IMR-90 (cell line): ENCODE measurements around the gene CCDC70. TPM values are rescaled to one million over a fixed set of nuclear protein-coding genes. Genes with fewer than 3 reads are reported as not detected.

Source experiments
- ATAC-seq: fragments of 200-7000 bp; cut with Tn5 transposase; 2 replicates; pipeline ENCODE4 v1.9.1; 2020; ENCODE audit warnings: low read depth, mild to moderate bottlenecking, moderate library complexity
- BruUV-seq: library from RNA; stranded (reverse); fragments of 400-500 nt; replicated peaks from 2 replicates; lab custom pipeline; 2021; lab: Mats Ljungman, UMichigan
- CTCF ChIA-PET: fragments of 300-600 bp; formaldehyde crosslinking; extraction: SDS; loops from one replicate; lab custom pipeline; 2021; ENCODE audit warnings: antibody characterized with exemption; lab: Yijun Ruan, JAX
- POLR2A ChIA-PET: fragments of 300-600 bp; sonication (Branson Sonifier 250); formaldehyde crosslinking; loops from one replicate; lab custom pipeline; 2022; ENCODE audit warnings: antibody characterized with exemption; ENCODE audit not compliant: unreplicated experiment; lab: Charles Lee
- DNase-seq: peaks from one replicate; pipeline ENCODE4 v3.0.0; 2013
- H2AFZ ChIP-seq: replicated peaks from 2 replicates; pipeline ENCODE3; 2013; ENCODE audit warnings: low read length, mild to moderate bottlenecking; ENCODE audit not compliant: poor library complexity
- H2AK5ac ChIP-seq: 2 replicates; pipeline ENCODE4 v1.6.1; 2013; ENCODE audit warnings: low read depth, low read length, inconsistent platforms
- H2AK9ac ChIP-seq: replicated peaks from 2 replicates; pipeline ENCODE3; 2013; ENCODE audit warnings: mild to moderate bottlenecking, low read depth, low read length, moderate library complexity; ENCODE audit not compliant: poor library complexity
- H2BK120ac ChIP-seq: 2 replicates; pipeline ENCODE4 v1.6.1; 2013; ENCODE audit warnings: low read depth, low read length, inconsistent platforms
- H2BK15ac ChIP-seq: 3 replicates; pipeline ENCODE4 v1.6.1; 2013; ENCODE audit warnings: low read depth, low read length, inconsistent platforms
- H2BK20ac ChIP-seq: 2 replicates; pipeline ENCODE4 v1.6.1; 2013; ENCODE audit warnings: low read depth, mild to moderate bottlenecking, inconsistent platforms, low read length, moderate library complexity
- H2BK5ac ChIP-seq: 2 replicates; pipeline ENCODE4 v1.6.1; 2013; ENCODE audit warnings: mild to moderate bottlenecking, low read depth, low read length, inconsistent platforms; ENCODE audit not compliant: poor library complexity, severe bottlenecking
- H3K14ac ChIP-seq: replicated peaks from 2 replicates; pipeline ENCODE4 v1.6.1; 2013; ENCODE audit warnings: low read depth, low read length, inconsistent platforms
- H3K18ac ChIP-seq: 2 replicates; pipeline ENCODE4 v1.6.1; 2013; ENCODE audit warnings: low read depth, low read length, control low read depth
- H3K23ac ChIP-seq: 2 replicates; pipeline ENCODE4 v1.6.1; 2013; ENCODE audit warnings: low read depth, low read length, inconsistent platforms
- H3K27ac ChIP-seq: 2 replicates; pipeline ENCODE4 v1.5.1; 2013; ENCODE audit warnings: mild to moderate bottlenecking, control low read depth, low read length; ENCODE audit not compliant: insufficient read depth
- H3K27me3 ChIP-seq: 2 replicates; pipeline ENCODE4 v1.6.1; 2013; ENCODE audit warnings: low read length; ENCODE audit not compliant: control insufficient read depth, insufficient read depth
- H3K36me3 ChIP-seq: 2 replicates; pipeline ENCODE4 v1.6.1; 2013; ENCODE audit warnings: low read length, mixed read lengths; ENCODE audit not compliant: control insufficient read depth, insufficient read depth
- H3K4ac ChIP-seq: 2 replicates; pipeline ENCODE4 v1.6.1; 2013; ENCODE audit warnings: low read depth, low read length, inconsistent platforms
- H3K4me1 ChIP-seq: 2 replicates; pipeline ENCODE4 v1.6.1; 2013; ENCODE audit warnings: low read length, mixed read lengths; ENCODE audit not compliant: control insufficient read depth, insufficient read depth
- H3K4me2 ChIP-seq: 2 replicates; pipeline ENCODE4 v1.6.1; 2013; ENCODE audit warnings: low read depth, mild to moderate bottlenecking, control low read depth, low read length, moderate library complexity
- H3K4me3 ChIP-seq: 2 replicates; pipeline ENCODE4 v1.5.1; 2013; ENCODE audit warnings: low read depth, mild to moderate bottlenecking, control low read depth, low read length, moderate library complexity; ENCODE audit not compliant: insufficient read depth
- H3K56ac ChIP-seq: 2 replicates; pipeline ENCODE4 v1.6.1; 2013; ENCODE audit warnings: low read length, inconsistent platforms; ENCODE audit not compliant: insufficient read depth; ENCODE audit errors: extremely low read depth
- H3K79me1 ChIP-seq, 2 experiments: 2 replicates each; pipeline ENCODE4 v1.6.1; 2013; ENCODE audit warnings: low read length in 2 of 2, inconsistent platforms in 1 of 2, low read depth in 1 of 2
- H3K9ac ChIP-seq: 2 replicates; pipeline ENCODE4 v1.6.1; 2013; ENCODE audit warnings: low read depth, low read length, control low read depth
- H3K9me1 ChIP-seq: 2 replicates; pipeline ENCODE4 v1.6.1; 2013; ENCODE audit warnings: low read length, inconsistent platforms; ENCODE audit not compliant: insufficient read depth
- H3K9me3 ChIP-seq: 2 replicates; pipeline ENCODE4 v1.6.1; 2013; ENCODE audit warnings: low read length; ENCODE audit not compliant: control insufficient read depth, insufficient read depth
- H4K20me1 ChIP-seq: 2 replicates; pipeline ENCODE4 v1.6.1; 2013; ENCODE audit warnings: low read length, inconsistent platforms; ENCODE audit not compliant: insufficient read depth
- H4K5ac ChIP-seq: 2 replicates; pipeline ENCODE4 v1.6.1; 2013; ENCODE audit warnings: mild to moderate bottlenecking, low read depth, low read length, control low read depth
- H4K8ac ChIP-seq, 2 experiments: 2 replicates each; pipeline ENCODE4 v1.6.1; 2013; ENCODE audit warnings: low read depth in 2 of 2, low read length in 2 of 2, control low read depth in 1 of 2, inconsistent platforms in 1 of 2
- H4K91ac ChIP-seq: 2 replicates; pipeline ENCODE4 v1.6.1; 2013; ENCODE audit warnings: low read depth, low read length, inconsistent platforms; ENCODE audit not compliant: insufficient read depth
- BHLHE40 ChIP-seq: fragments of 150-350 bp; IDR thresholded peaks from 2 replicates; pipeline ENCODE4 v1.6.1; 2016; ENCODE audit warnings: mild to moderate bottlenecking, low read depth, low read length
- CEBPB ChIP-seq: IDR thresholded peaks from 2 replicates; pipeline ENCODE4 v1.6.1; 2012; ENCODE audit warnings: low read depth, low read length, improper control_type of control experiment
- CHD1 ChIP-seq: IDR thresholded peaks from 2 replicates; pipeline ENCODE4 v1.6.1; 2012; ENCODE audit warnings: low read depth, low read length, improper control_type of control experiment
- FOS ChIP-seq: fragments of 150-350 bp; IDR thresholded peaks from 2 replicates; pipeline ENCODE4 v1.6.1; 2016; ENCODE audit warnings: low read depth, low read length
- MAFK ChIP-seq: IDR thresholded peaks from 2 replicates; pipeline ENCODE4 v1.6.1; 2012; ENCODE audit warnings: low read depth, low read length, improper control_type of control experiment
- MAZ ChIP-seq: IDR thresholded peaks from 2 replicates; pipeline ENCODE4 v1.6.1; 2012; ENCODE audit warnings: low read depth, mild to moderate bottlenecking, low read length, improper control_type of control experiment, moderate library complexity, borderline replicate concordance
- MXI1 ChIP-seq: IDR thresholded peaks from 2 replicates; pipeline ENCODE4 v1.6.1; 2012; ENCODE audit warnings: low read depth, mild to moderate bottlenecking, low read length, moderate library complexity, borderline replicate concordance
- NFE2L2 ChIP-seq: fragments of 150-350 bp; IDR thresholded peaks from 2 replicates; pipeline ENCODE4 v1.6.1; 2016; ENCODE audit warnings: low read depth, mild to moderate bottlenecking, low read length
- POLR2A ChIP-seq: IDR thresholded peaks from 2 replicates; pipeline ENCODE4 v1.6.1; 2012; ENCODE audit warnings: mild to moderate bottlenecking, low read depth, low read length
- RAD21 ChIP-seq: IDR thresholded peaks from 2 replicates; pipeline ENCODE4 v1.6.1; 2012; ENCODE audit warnings: low read length, improper control_type of control experiment
- RCOR1 ChIP-seq: IDR thresholded peaks from 2 replicates; pipeline ENCODE4 v1.6.1; 2012; ENCODE audit warnings: mild to moderate bottlenecking, low read length, improper control_type of control experiment; ENCODE audit not compliant: insufficient replicate concordance
- RFX5 ChIP-seq: IDR thresholded peaks from 2 replicates; pipeline ENCODE4 v1.8.0; 2012; ENCODE audit warnings: low read depth, mild to moderate bottlenecking, low read length, moderate library complexity
- SMC3 ChIP-seq: fragments of 150-350 bp; IDR thresholded peaks from 2 replicates; pipeline ENCODE4 v1.6.1; 2016; ENCODE audit warnings: low read depth, mild to moderate bottlenecking, antibody characterized with exemption, low read length, moderate library complexity
- WGBS, 2 experiments: methylation state at CpG; one replicate each; pipeline versions ENCODE4 v1.1.5 to v1.1.7; 2013; ENCODE audit warnings: missing lambda C conversion rate in 2 of 2; ENCODE audit not compliant: insufficient read length in 1 of 2; ENCODE audit errors: extremely low coverage in 2 of 2; 5-methylcytosine and 5-hydroxymethylcytosine counted together
- dilution Hi-C: fragments of 300-500 bp; cut with HindIII; formaldehyde crosslinking; loops from one replicate; pipeline ENCODE4 v1.14.3; 2018; ENCODE audit warnings: low sequenced_read_pairs; ENCODE audit not compliant: unreplicated experiment
- in situ Hi-C: fragments of 300-500 bp; cut with MboI; formaldehyde crosslinking; loops from 3 replicates; pipeline ENCODE4 v1.14.3; 2019; ENCODE audit warnings: low sequenced_read_pairs, inconsistent platforms, mixed read lengths
- intact Hi-C: fragments of 100-400 bp; cut with micrococcal nuclease; formaldehyde crosslinking; loops from 2 replicates; pipeline ENCODE4 v1.10.0; 2022
- polyA plus RNA-seq, 3 experiments: library from polyadenylated mRNA; depleted of rRNA; stranded (reverse); fragments of >200 nt; gene quantifications; 2 replicates each; pipeline ENCODE4 v1.2.3, GENCODE V29; 2012; ENCODE audit warnings: low replicate concordance in 1 of 3
- total RNA-seq: library from RNA; depleted of rRNA; stranded (reverse); fragments of >200 nt; gene quantifications from 2 replicates; pipeline ENCODE4 v1.2.3, GENCODE V29; 2012
- TF ChIP-seq, protein P1 (sequence below): conservative IDR thresholded peaks from 2 replicates; pipeline ENCODE4 v1.5.1; 2012; ENCODE audit warnings: mild to moderate bottlenecking, low read depth, low read length, improper control_type of control experiment
- TF ChIP-seq, protein P2 (sequence below): fragments of 150-350 bp; IDR thresholded peaks from 2 replicates; pipeline ENCODE4 v1.6.1; 2017; ENCODE audit warnings: mild to moderate bottlenecking, antibody characterized with exemption, low read length, low read depth
- TF ChIP-seq, protein P3 (sequence below): fragments of 150-350 bp; IDR thresholded peaks from 2 replicates; pipeline ENCODE4 v1.6.1; 2016; ENCODE audit warnings: low read depth, mild to moderate bottlenecking, low read length, moderate library complexity, borderline replicate concordance

Gene CCDC70
- total and polyA plus RNA-seq, 2 of the 4 experiments (the other 2 are of a cell fraction) = not detected

DNA sequence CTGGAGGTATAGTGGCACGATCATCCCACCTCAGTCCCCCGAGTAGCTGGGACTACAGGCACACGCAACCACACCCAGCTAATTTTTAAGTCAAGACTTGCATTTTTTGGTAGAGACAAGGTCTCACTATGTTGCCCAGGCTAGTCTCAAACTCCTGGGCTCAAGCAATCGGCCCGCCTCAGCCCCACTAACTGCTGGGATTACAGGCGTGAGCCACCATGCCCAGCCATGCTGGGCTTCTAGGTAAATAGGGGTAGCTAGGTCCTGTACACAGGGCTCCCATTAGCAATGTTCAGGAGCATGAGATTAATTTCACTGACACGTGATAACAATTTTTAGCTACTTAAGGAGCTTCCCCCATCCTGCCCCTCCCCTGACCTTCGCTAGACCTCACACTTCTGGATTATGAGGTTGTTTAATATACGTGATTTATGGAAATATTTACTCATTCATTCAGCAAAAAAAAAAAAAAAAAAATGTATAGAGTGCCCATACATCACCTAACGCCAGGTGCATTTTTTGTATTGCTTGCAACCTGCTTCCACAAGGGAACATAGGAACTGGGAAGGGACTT is 36.0 kb upstream of the CCDC70 start:
- ChIA-PET POLR2A (no interaction called here), CTCF (interaction anchor here (1.0 to 1.3 kb wide), 3 partner anchors 10 to 13 kb away, joined by 3 to 6 read pairs (median 3); no protein-coding TSS in a partner anchor)
- no peak overlapping the region for H2BK15ac ChIP-seq
- H3K9ac ChIP-seq = no peak overlapping the region
- H3K9me3 ChIP-seq = no peaks in the 10 kb centered on the region
- no peaks in the 10 kb centered on the region for H3K4me1 ChIP-seq
- no peaks in the 10 kb centered on the region for H3K79me1 ChIP-seq
- ATAC-seq (no peak), DNase-seq (no peak)
- TF ChIP-seq, protein P1, sequence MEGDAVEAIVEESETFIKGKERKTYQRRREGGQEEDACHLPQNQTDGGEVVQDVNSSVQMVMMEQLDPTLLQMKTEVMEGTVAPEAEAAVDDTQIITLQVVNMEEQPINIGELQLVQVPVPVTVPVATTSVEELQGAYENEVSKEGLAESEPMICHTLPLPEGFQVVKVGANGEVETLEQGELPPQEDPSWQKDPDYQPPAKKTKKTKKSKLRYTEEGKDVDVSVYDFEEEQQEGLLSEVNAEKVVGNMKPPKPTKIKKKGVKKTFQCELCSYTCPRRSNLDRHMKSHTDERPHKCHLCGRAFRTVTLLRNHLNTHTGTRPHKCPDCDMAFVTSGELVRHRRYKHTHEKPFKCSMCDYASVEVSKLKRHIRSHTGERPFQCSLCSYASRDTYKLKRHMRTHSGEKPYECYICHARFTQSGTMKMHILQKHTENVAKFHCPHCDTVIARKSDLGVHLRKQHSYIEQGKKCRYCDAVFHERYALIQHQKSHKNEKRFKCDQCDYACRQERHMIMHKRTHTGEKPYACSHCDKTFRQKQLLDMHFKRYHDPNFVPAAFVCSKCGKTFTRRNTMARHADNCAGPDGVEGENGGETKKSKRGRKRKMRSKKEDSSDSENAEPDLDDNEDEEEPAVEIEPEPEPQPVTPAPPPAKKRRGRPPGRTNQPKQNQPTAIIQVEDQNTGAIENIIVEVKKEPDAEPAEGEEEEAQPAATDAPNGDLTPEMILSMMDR = no peak
- TF ChIP-seq MAFK (no peak), BHLHE40 (no peak), FOS (no peak), SMC3 (no peak), RCOR1 (no peak), RFX5 (no peak), CHD1 (no peak), CEBPB (no peak), POLR2A (no peak), MXI1 (no peak), MAZ (no peak), NFE2L2 (no peak), RAD21 (no peak)
- TF ChIP-seq, protein P2, sequence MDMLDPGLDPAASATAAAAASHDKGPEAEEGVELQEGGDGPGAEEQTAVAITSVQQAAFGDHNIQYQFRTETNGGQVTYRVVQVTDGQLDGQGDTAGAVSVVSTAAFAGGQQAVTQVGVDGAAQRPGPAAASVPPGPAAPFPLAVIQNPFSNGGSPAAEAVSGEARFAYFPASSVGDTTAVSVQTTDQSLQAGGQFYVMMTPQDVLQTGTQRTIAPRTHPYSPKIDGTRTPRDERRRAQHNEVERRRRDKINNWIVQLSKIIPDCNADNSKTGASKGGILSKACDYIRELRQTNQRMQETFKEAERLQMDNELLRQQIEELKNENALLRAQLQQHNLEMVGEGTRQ = no peak
- TF ChIP-seq, protein P3, sequence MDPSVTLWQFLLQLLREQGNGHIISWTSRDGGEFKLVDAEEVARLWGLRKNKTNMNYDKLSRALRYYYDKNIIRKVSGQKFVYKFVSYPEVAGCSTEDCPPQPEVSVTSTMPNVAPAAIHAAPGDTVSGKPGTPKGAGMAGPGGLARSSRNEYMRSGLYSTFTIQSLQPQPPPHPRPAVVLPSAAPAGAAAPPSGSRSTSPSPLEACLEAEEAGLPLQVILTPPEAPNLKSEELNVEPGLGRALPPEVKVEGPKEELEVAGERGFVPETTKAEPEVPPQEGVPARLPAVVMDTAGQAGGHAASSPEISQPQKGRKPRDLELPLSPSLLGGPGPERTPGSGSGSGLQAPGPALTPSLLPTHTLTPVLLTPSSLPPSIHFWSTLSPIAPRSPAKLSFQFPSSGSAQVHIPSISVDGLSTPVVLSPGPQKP = no peak
- no peak overlapping the region for H2AK5ac ChIP-seq
- in situ Hi-C loops = no loop called here
- intact Hi-C loops = no loop called here
- no peak overlapping the region for H2BK120ac ChIP-seq
- H3K56ac ChIP-seq = no peak overlapping the region
- H2BK5ac ChIP-seq = no peak overlapping the region
- dilution Hi-C loops = no loop called here
- H3K9me1 ChIP-seq = no peaks in the 10 kb centered on the region
- H3K36me3 ChIP-seq = no peaks in the 10 kb centered on the region
- no peak overlapping the region for H4K5ac ChIP-seq
- no peak overlapping the region for H4K8ac ChIP-seq
- no peak overlapping the region for H3K14ac ChIP-seq
- H2BK20ac ChIP-seq = no peak overlapping the region
- WGBS, 2 experiments = 83% methylated on average over 1 of the region's 10 CpGs; no CpG with 5 or more reads in 1 of the 2 experiments
- H3K27ac ChIP-seq = no peak overlapping the region
- H3K27me3 ChIP-seq = peaks cover 67% of the 10 kb centered on the region
- no TSS peak for BruUV-seq
- H3K4ac ChIP-seq = no peak overlapping the region
- H3K18ac ChIP-seq = no peak overlapping the region
- no peak overlapping the region for H2AFZ ChIP-seq
- H3K4me2 ChIP-seq = no peak overlapping the region
- H2AK9ac ChIP-seq = no peak overlapping the region
- no peaks in the 10 kb centered on the region for H4K20me1 ChIP-seq
- no peak overlapping the region for H3K23ac ChIP-seq
- no peak overlapping the region for H4K91ac ChIP-seq
- H3K4me3 ChIP-seq = no peak overlapping the region
